ENCODE results near the gene LTBP1. TPM values are rescaled to one million over a fixed set of nuclear protein-coding genes. Genes with fewer than 3 reads are reported as not detected.

The LTBP1 gene
- total RNA-seq, 1 experiment from 2014 or later = 13.9 TPM

DNA sequence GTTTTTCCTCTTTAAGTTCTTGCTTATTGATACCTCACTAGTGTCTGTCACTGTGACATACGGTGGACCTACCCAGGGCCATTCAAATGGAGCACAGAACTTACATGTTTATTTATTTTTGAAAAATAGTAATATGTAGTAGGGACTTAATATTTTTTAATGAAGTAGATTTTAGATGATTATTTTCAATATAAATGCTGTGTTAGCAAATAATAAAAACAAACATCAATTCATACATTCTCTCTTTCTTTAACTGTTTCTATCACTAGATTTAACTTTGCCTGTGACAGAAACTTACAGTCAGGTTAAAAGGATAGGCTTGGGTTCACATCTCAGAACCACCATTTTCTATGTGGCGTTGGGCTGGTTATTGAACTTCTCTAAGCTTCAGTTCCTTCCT is 345.3 kb downstream of the LTBP1 start:
- H3K36me3 Mint-ChIP-seq (ENCODE audit: insufficient read depth, unreplicated experiment) = no peaks in the 10 kb centered on the region
- intact Hi-C loops (cut with micrococcal nuclease; ENCODE audit: unreplicated experiment) = no loop called here
- TF ChIP-seq, protein P1, sequence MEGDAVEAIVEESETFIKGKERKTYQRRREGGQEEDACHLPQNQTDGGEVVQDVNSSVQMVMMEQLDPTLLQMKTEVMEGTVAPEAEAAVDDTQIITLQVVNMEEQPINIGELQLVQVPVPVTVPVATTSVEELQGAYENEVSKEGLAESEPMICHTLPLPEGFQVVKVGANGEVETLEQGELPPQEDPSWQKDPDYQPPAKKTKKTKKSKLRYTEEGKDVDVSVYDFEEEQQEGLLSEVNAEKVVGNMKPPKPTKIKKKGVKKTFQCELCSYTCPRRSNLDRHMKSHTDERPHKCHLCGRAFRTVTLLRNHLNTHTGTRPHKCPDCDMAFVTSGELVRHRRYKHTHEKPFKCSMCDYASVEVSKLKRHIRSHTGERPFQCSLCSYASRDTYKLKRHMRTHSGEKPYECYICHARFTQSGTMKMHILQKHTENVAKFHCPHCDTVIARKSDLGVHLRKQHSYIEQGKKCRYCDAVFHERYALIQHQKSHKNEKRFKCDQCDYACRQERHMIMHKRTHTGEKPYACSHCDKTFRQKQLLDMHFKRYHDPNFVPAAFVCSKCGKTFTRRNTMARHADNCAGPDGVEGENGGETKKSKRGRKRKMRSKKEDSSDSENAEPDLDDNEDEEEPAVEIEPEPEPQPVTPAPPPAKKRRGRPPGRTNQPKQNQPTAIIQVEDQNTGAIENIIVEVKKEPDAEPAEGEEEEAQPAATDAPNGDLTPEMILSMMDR (IDR thresholded peaks at IDR 0.05; ENCODE audit: unreplicated experiment) = no peak
- H3K4me1 Mint-ChIP-seq (ENCODE audit: low read depth, unreplicated experiment) = peaks cover 17% of the 10 kb centered on the region
- H3K9me3 Mint-ChIP-seq (ENCODE audit: low read depth, unreplicated experiment) = no peaks in the 10 kb centered on the region
- no peak overlapping the region for H3K27ac Mint-ChIP-seq (ENCODE audit: unreplicated experiment)
- BruUV-seq (replicated peaks) = no TSS peak
- CTCF ChIA-PET = interaction anchor here (0.6 kb wide), 1 partner anchor 631 kb away, joined by 3 read pairs; no protein-coding TSS in a partner anchor
- H3K27me3 Mint-ChIP-seq (ENCODE audit: unreplicated experiment) = no peaks in the 10 kb centered on the region
- DNase-seq = no peak
- H3K4me3 Mint-ChIP-seq (ENCODE audit: low read depth, unreplicated experiment) = peak overlapping the region; percentile 20

GRCh38 chr2:33292981-33293595 is 346.3 kb downstream of the LTBP1 start:
- intact Hi-C loops (cut with micrococcal nuclease; ENCODE audit: unreplicated experiment) = no loop called here
- Mint-ChIP-seq H3K27ac (ENCODE audit: unreplicated experiment) (no peak overlapping the region), H3K4me3 (ENCODE audit: low read depth, unreplicated experiment) (no peak overlapping the region), H3K27me3 (ENCODE audit: unreplicated experiment) (no peaks in the 10 kb centered on the region), H3K36me3 (ENCODE audit: insufficient read depth, unreplicated experiment) (no peaks in the 10 kb centered on the region), H3K9me3 (ENCODE audit: low read depth, unreplicated experiment) (no peaks in the 10 kb centered on the region), H3K4me1 (ENCODE audit: low read depth, unreplicated experiment) (peaks cover 17% of the 10 kb centered on the region)
- TF ChIP-seq, protein P1 (IDR thresholded peaks at IDR 0.05; ENCODE audit: unreplicated experiment) = no peak
- no peak for DNase-seq
- BruUV-seq (replicated peaks) = no TSS peak
- CTCF ChIA-PET = interaction anchor here (0.6 kb wide), 1 partner anchor 632 kb away, joined by 3 read pairs; no protein-coding TSS in a partner anchor

GRCh38 chr2:33298233-33298632 is 351.5 kb downstream of the LTBP1 start:
- CTCF ChIA-PET = no interaction called here
- Mint-ChIP-seq H3K9me3 (ENCODE audit: low read depth, unreplicated experiment) (no peaks in the 10 kb centered on the region), H3K27me3 (ENCODE audit: unreplicated experiment) (no peaks in the 10 kb centered on the region), H3K27ac (ENCODE audit: unreplicated experiment) (no peak overlapping the region), H3K4me1 (ENCODE audit: low read depth, unreplicated experiment) (no peaks in the 10 kb centered on the region), H3K4me3 (ENCODE audit: low read depth, unreplicated experiment) (no peak overlapping the region), H3K36me3 (ENCODE audit: insufficient read depth, unreplicated experiment) (no peaks in the 10 kb centered on the region)
- TF ChIP-seq, protein P1 (IDR thresholded peaks at IDR 0.05; ENCODE audit: unreplicated experiment) = no peak
- intact Hi-C loops (cut with micrococcal nuclease; ENCODE audit: unreplicated experiment) = no loop called here
- no TSS peak for BruUV-seq (replicated peaks)
- no peak for DNase-seq

DNA sequence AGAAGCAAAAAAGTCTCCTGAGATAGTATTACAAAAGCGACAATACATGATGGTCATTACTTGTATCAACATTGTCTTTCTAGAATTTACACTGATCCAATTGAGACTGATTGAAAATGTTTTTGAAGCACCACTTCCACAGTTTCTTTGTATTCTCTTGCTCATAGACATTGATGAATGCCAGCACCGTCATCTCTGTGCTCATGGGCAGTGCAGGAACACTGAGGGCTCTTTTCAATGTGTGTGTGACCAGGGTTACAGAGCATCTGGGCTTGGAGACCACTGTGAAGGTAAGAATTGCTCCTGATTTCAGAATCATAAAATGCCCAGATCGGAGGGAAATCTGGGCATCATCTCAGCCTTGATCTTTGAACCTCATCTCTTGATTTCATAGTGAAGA is 354.6 kb downstream of the LTBP1 start:
- H3K27me3 Mint-ChIP-seq (ENCODE audit: unreplicated experiment) = no peaks in the 10 kb centered on the region
- TF ChIP-seq, protein P1 (IDR thresholded peaks at IDR 0.05; ENCODE audit: unreplicated experiment) = no peak
- H3K36me3 Mint-ChIP-seq (ENCODE audit: insufficient read depth, unreplicated experiment) = no peaks in the 10 kb centered on the region
- DNase-seq = no peak
- no TSS peak for BruUV-seq (replicated peaks)
- CTCF ChIA-PET = no interaction called here
- intact Hi-C loops (cut with micrococcal nuclease; ENCODE audit: unreplicated experiment) = no loop called here
- no peaks in the 10 kb centered on the region for H3K9me3 Mint-ChIP-seq (ENCODE audit: low read depth, unreplicated experiment)
- H3K27ac Mint-ChIP-seq (ENCODE audit: unreplicated experiment) = no peak overlapping the region
- no peak overlapping the region for H3K4me3 Mint-ChIP-seq (ENCODE audit: low read depth, unreplicated experiment)
- H3K4me1 Mint-ChIP-seq (ENCODE audit: low read depth, unreplicated experiment) = peaks cover 9% of the 10 kb centered on the region

Measured in Calu3 (cell line).